A549 treated with Mapracorat at 1 μM for 4 hours (cell line): Measurements from ENCODE around the gene IKZF4. TPM values are rescaled to one million over a fixed set of nuclear protein-coding genes. Genes with fewer than 3 reads are reported as not detected.

Experiments used
- total RNA-seq: library from RNA; stranded (reverse); fragments of 200-300 nt; extraction: Qiagen RNA extraction; gene quantifications from 5 replicates; pipeline ENCODE4 v1.2.3, GENCODE V29; 2022

The IKZF4 gene
- total RNA-seq: 2.0 to 3.0 TPM (median 2.8 TPM) in 5 replicates

DNA sequence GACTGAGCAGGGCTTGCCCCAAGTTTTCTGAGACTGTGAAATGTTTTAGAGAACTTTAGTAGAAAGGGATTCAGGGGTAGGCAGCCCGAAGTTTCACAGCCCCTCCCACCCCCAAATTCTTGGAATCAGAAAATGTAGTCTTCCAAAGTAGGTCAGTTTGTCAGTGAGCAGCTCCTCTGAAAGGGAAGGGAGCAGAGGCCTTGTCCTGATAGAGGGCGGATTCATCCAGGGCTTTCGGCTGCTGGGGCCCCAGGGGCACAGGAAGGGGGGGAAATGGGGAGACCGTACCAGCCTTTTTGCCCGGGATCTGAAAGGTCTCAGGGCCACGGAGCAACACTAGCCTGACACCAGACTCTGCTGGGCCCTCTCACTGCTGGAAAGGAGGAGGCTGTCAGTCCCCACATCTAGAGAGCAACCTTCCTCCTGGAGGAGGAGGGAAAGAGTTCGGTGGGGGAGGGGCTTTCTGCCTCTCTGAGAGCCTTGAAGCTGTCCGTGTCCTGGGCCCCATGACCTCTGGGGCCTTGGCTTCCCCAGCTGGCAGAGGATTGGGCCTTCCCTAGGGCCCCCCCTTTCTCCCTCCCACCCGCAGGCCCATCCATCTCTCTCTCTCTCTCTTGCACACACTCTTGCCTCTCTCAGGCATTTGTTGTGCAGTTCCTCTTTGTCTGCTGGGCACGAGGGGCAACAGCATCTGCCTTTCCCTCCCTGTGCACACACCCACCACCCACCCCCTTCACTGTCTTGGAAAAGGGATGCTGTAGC, at the start of gene IKZF4:
IKZF4 (plus strand) TSS at position 621 of the 762 bp plus-strand sequence. CDS start 451 bp downstream, outside the sequence.

GRCh38 chr12:55973599-55974307, 47.1 kb upstream of the IKZF4 start, which contains the start of gene RAB5B:
RAB5B (plus strand) TSS chr12:55974078; CDS start chr12:55986961, 12,883 bp downstream.

DNA sequence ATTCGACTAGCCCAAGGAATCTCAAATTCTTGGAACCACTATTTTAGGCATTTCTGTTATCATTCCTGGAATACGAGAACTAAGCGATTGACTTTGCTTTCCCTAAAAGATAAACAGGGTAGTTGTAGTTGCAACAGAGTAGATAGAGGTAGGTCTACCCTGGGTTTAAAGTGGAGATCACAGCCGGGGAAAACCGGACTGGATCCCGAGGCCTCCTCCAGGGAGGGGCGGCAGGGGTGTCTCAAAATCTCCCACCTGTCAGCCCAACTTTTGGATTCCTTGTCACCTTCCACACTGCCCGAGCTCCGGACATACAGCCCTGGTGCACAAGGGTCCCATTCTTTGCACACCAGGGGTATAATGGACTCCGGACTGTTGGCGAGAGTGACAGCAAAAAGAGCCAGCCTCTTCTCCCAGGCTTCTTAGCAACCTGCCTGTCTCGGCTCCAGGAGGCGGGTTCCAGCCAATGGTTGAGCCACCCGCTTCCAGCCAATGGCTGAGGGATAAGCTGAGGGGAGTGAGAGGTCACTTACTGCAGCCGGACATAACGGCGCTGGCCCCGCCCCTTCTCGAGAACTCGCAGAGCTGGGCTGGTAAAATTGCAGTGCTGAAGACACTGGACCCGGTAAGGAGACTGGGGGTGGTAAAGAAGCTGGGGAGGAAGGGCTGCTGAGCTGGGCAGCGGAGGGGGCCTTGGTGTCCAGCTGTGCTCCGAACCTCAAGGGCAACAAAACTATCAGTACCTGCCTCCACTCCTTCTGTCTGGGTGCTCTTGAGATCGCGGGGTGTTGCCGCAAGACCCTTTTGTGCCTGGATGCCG, 23.9 kb upstream of the IKZF4 start, which contains the start of gene SUOX:
SUOX (plus strand) TSS at position 562 of the 820 bp plus-strand sequence. CDS start 4,946 bp downstream, outside the sequence.

GRCh38 chr12:56041552-56042429, 20.9 kb downstream of the IKZF4 start, which contains the start of gene RPS26:
RPS26 (plus strand) TSS chr12:56041918; CDS start chr12:56042167, 249 bp downstream.

DNA sequence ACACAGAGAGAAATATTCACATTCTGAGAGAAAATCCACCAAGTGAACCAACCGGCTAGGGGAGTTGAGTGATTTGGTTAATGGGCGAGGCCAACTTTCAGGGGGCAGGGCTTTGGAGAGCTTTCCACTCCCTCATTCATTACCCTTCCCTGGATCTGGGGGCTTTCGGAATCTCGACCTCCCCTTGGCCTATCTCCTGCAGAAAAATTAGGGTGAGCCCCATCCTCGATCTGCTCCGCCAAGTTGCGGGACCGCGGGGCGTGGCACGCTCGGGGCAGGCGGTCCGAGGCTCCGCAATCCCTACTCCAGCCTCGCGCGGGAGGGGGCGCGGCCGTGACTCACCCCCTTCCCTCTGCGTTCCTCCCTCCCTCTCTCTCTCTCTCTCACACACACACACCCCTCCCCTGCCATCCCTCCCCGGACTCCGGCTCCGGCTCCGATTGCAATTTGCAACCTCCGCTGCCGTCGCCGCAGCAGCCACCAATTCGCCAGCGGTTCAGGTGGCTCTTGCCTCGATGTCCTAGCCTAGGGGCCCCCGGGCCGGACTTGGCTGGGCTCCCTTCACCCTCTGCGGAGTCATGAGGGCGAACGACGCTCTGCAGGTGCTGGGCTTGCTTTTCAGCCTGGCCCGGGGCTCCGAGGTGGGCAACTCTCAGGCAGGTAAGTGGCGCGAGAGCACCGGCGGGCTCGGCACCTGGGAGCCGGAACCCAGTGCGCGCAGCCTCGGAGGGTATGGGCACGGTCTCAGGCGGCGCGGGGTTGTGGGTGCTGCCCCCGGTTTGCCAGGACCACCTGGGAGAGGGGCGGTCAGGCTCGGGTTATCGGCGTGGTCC, 59.1 kb downstream of the IKZF4 start, which contains the start of gene ERBB3:
ERBB3 (plus strand) TSS at position 443 of the 833 bp plus-strand sequence; CDS start at position 579, 136 bp downstream.

Other genes with a start within 250 kb of the IKZF4 start
- 91.7 to 148 TPM (median 94.8 TPM) in 5 replicates for gene SARNP, start 203.3 kb upstream of the IKZF4 start, total RNA-seq
- gene ORMDL2, start 203.0 kb upstream of the IKZF4 start, total RNA-seq: 87.9 to 110 TPM (median 98.6 TPM) in 5 replicates
- 18.8 to 23.7 TPM (median 23.1 TPM) in 5 replicates for gene DNAJC14, start 191.5 kb upstream of the IKZF4 start, total RNA-seq
- gene MMP19, start 178.1 kb upstream of the IKZF4 start, total RNA-seq: 0.27 to 0.79 TPM (median 0.42 TPM) in 5 replicates
- 38.9 to 43.6 TPM (median 42.0 TPM) in 5 replicates for gene PYM1, start 93.1 kb upstream of the IKZF4 start, total RNA-seq
- 15.1 to 23.2 TPM (median 21.5 TPM) in 5 replicates for gene DGKA, start 89.9 kb upstream of the IKZF4 start, total RNA-seq
- gene PMEL, start 55.0 kb upstream of the IKZF4 start, total RNA-seq: 1.1 to 1.5 TPM (median 1.1 TPM) in 5 replicates
- gene CDK2, start 54.2 kb upstream of the IKZF4 start, total RNA-seq: 46.7 to 61.3 TPM (median 54.7 TPM) in 5 replicates
- 26.2 to 32.9 TPM (median 31.6 TPM) in 5 replicates for gene RAB5B, start 47.0 kb upstream of the IKZF4 start, total RNA-seq
- gene SUOX, start 23.8 kb upstream of the IKZF4 start, total RNA-seq: 7.4 to 10.1 TPM (median 9.1 TPM) in 5 replicates
- 669 to 784 TPM (median 751 TPM) in 5 replicates for gene RPS26, start 20.9 kb downstream of the IKZF4 start, total RNA-seq
- 1.2 to 2.1 TPM (median 1.9 TPM) in 5 replicates for gene ERBB3, start 59.1 kb downstream of the IKZF4 start, total RNA-seq
- gene PA2G4, start 83.5 kb downstream of the IKZF4 start, total RNA-seq: 278 to 323 TPM (median 296 TPM) in 5 replicates
- 5,582 to 6,195 TPM (median 5,751 TPM) in 5 replicates for gene RPL41, start 95.6 kb downstream of the IKZF4 start, total RNA-seq
- gene ZC3H10, start 97.2 kb downstream of the IKZF4 start, total RNA-seq: 2.3 to 4.3 TPM (median 3.8 TPM) in 5 replicates
- gene ESYT1, start 107.2 kb downstream of the IKZF4 start, total RNA-seq: 64.8 to 72.3 TPM (median 67.4 TPM) in 5 replicates
- gene MYL6B, start 131.5 kb downstream of the IKZF4 start, total RNA-seq: 78.6 to 81.2 TPM (median 79.0 TPM) in 5 replicates
- 2,090 to 3,072 TPM (median 2,247 TPM) in 5 replicates for gene MYL6, start 137.3 kb downstream of the IKZF4 start, total RNA-seq
- gene SMARCC2, start 168.4 kb downstream of the IKZF4 start, total RNA-seq: 27.6 to 36.1 TPM (median 33.0 TPM) in 5 replicates
- gene RNF41, start 200.9 kb downstream of the IKZF4 start, total RNA-seq: 21.8 to 27.4 TPM (median 25.1 TPM) in 5 replicates
- 56.6 to 61.3 TPM (median 57.8 TPM) in 5 replicates for gene NABP2, start 203.3 kb downstream of the IKZF4 start, total RNA-seq
- not detected in 5 replicates for gene SLC39A5, start 209.0 kb downstream of the IKZF4 start, total RNA-seq
- gene ANKRD52, start 237.3 kb downstream of the IKZF4 start, total RNA-seq: 33.6 to 47.3 TPM (median 45.6 TPM) in 5 replicates
- gene COQ10A, start 245.9 kb downstream of the IKZF4 start, total RNA-seq: 15.2 to 17.4 TPM (median 16.5 TPM) in 5 replicates